ENCODE results near the gene SYNGR3.

SYNGR3 gene

DNA sequence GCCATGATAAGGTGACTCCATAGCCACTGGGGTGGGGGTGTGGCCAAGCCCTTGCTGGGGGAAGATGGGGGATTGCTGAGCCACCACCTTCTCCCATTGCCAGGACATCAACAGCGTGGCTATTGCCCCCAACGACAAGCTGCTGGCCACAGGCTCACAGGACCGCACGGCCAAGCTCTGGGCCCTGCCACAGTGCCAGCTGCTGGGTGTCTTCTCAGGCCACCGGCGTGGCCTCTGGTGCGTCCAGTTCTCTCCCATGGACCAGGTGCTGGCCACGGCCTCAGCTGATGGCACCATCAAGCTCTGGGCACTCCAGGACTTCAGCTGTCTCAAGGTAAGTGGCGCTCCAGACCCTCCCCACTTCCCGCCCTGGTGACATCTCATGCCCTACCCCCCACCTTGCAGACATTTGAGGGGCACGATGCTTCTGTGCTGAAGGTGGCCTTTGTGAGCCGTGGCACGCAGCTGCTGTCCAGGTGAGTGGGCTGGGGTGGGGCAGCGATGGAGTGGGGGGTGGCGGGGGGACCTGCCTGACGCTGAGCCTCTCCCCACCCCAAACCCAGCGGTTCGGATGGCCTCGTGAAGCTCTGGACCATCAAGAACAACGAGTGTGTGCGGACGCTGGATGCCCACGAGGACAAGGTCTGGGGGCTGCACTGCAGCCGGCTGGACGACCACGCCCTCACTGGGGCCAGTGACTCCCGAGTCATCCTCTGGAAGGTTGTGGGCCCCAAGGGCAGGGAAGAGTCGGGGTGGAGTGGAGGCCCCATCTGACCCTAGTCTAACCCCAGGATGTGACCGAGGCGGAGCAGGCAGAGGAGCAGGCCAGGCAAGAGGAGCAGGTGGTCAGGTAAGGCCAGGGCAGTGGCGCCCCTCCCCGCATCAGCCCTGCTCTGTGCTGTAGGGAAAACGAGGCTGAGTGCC is 12.6 kb upstream of the SYNGR3 start:
- no peak for DNase-seq (ENCODE audit: low read depth)

DNA sequence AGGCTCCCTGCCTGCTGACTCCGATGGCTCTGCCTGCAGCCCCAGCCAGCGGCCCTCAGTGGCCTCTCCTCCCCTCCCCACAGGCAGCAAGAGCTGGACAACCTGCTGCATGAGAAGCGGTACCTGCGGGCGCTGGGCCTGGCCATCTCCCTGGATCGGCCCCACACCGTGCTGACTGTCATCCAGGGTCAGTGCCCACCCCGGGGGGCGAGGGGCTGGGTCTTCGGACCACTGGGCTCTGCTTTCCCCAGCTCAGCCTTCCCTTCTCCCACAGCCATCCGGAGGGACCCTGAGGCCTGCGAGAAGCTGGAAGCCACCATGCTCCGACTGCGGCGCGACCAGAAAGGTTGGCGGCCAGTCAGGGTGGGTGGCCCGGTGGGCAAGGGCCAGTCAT is 11.9 kb upstream of the SYNGR3 start:
- no peak for DNase-seq (ENCODE audit: low read depth)

DNA sequence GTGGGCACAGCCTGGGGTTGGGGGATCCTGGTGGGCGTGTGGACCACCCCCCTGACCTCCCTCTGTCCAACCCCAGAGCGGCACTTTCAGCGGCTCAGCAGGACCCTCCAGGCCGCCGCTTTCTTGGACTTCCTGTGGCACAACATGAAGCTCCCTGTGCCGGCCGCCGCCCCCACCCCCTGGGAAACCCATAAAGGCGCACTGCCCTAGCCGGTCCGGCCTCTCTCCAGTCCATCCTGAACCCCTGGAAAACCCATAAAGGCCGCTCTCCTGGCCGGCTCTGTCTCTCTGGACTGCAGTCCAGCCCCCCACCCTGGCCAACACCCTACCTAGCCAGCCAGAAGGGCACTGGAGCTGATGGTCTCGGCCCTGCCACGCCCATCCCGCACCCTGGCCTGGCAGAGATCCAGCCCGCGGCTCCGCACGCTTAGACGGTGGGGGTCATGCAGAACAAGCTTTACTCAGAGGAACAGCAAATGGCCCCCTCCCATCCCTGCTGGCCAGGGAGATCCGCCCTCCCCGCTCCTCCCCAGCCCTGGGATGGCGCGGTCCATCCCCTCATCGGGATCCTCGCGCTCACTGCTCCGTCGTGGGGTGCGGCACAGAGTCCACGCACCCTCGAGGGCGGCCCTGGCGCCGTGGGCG is 11.2 kb upstream of the SYNGR3 start:
- DNase-seq (ENCODE audit: low read depth): no peak

DNA sequence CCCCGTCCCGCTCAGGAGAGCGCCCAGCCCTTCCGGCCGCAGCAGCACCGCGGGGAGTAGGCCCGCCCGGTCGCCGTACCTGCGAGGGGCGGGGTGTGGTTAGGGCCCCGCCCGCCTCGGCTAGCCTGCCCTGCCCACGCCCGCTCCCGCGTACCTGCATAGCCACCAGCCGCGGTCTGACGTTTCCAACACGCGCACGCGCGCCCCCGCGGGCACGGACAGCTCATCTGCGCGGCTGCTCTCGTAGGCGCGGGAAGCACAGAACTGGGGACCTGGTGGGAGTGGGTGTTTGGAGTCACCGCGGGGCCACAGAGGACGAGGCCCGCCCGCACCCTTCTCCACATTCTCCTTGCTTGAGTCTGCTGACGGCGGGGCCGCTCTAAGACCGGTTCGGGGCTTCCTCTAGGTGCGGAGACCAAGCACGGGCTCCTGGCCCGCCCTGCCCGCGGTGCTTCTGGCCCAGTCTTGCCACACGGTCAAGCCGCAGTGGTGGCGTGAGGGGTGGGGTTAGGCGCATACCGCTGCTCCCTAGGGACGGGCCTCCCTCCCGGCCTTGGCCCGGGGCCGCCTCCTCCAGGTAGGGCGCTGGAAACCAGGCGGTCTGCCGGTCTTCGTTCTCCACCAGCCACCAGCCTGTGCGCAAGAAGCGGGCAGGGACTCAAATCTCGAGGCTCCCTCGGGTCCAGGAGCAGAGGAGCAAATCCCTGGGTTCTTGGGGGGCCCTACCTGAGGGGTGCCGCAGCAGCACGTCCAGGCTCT is 10.3 kb upstream of the SYNGR3 start:
- DNase-seq (ENCODE audit: low read depth): no peak

DNA sequence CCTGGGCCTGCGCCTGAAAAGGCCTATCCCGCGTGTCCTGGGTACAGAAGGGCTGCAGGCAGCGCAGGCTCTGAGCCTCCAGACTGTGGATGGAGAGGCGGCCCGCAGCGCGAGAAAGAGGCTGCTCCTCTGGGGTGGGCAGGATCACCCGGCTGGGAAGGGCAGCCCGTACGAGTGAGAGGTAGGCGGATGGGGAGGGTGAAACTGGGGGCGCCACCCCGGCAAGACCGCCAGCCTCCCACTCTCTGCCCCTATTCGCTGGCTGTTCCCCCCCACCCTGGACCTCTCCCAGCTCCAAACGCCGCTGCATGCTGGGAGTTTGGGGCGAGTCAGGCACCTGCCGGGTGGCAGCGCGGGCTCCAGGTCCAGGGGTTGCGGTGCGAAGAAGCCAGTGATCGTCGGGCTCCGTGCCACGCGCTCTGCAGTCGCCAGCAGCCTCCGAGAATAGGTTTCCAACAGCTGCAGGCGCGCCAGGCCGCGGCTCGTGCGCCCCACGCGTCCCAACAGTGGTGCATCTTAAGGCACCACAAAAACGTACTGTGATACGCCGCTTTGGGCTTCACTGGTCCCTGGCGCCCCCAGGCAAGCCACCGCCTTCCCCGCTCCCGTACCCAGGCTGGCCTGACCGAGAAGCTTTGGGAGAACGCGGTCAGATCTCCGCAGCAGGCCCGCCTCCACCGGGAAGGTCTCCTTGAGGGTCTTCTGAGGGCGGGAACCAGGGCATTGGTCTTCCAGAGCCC is 9.6 kb upstream of the SYNGR3 start:
- no peak for DNase-seq (ENCODE audit: low read depth)

DNA sequence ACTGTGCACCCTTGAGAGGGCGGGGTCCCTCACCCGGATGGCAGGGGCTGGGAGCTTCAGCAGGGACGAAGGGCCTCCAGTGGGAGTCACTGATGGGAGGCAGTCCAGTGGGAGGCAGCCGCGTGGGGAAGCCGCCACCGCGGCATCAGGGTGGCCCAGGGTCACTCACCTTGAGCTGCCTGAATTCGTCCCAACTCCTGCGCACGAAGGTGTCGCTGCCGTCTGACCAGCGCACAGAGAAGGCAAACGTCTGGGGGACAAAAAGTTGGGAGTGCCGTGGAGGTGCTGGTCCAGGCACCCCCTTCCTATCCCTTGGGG is 9.0 kb upstream of the SYNGR3 start:
- no peak for DNase-seq (ENCODE audit: low read depth)

DNA sequence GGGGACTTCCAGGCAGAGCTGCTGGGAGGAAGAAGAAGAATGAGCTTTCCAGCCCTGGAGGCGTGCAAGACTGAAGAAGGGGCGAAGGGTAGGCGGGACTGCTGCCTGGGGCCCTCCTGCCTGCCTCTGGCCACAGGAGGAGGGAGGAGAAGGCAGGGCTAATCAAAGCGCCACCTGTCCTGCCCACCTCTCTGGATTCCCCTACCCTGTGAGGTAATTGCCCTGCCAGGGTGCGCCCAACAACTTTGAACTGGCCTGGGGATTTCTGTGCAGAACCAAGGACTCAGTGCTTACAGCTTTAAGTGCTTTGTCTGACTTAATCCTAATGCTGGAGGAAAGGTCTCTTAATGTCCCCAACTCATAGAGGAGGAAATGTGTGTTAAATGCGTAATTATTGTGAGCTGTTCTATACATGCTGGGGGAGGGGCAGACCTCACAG is 8.4 kb upstream of the SYNGR3 start, which contains the start of gene NOXO1:
Gene NOXO1, minus strand, starts transcription at position 72 of the 439 bp plus-strand sequence. CDS start 290 bp downstream, outside the sequence.
- no peak for DNase-seq (ENCODE audit: low read depth)

DNA sequence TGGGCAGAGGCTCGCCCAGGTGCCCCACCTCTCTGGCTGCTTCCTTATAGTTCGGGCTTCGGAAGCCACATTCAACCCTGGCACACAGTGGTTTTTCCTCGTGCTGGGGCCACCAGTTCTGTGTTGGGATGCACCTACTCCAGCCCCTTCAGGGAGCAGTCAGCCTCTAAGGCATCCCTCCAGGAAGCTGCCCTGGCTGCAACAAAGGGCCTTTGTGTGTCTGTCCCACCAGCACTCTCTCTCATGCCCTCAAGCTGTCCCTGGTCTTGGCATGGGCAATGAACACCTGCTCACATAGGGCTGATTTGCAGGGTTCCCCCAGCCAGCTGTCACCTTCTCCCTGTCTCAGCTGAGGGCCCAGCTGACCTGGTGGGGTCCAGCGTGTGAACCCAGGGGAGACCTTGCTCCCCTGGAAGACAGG is 7.7 kb upstream of the SYNGR3 start:
- DNase-seq (ENCODE audit: low read depth): no peak

DNA sequence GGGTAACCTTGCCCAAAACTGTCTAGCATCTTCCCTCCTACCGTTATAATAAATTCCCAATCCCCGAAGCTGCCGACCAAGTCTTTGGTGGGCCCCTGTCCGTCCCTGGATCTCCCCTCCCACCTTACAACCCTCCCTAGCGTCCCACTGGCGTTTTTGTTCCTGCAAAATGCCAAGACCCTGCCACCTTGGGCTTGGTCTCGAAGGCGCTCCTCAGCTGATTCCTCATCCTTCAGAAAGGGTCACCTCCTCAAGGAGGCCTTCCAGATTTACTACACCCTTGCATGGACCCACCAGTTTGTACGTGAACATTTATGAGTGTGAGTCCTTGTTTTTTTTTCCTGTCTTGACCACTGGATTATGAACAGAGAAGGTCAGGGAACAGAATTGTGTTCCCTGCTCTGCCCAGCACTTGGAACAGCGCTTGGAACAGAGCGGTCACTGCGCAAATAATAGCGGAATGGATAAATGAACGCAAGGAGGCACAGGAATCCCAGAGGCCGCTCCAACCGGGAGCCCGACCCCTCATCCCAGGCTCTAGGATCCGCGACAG is 6.7 kb upstream of the SYNGR3 start:
- DNase-seq (ENCODE audit: low read depth): no peak

DNA sequence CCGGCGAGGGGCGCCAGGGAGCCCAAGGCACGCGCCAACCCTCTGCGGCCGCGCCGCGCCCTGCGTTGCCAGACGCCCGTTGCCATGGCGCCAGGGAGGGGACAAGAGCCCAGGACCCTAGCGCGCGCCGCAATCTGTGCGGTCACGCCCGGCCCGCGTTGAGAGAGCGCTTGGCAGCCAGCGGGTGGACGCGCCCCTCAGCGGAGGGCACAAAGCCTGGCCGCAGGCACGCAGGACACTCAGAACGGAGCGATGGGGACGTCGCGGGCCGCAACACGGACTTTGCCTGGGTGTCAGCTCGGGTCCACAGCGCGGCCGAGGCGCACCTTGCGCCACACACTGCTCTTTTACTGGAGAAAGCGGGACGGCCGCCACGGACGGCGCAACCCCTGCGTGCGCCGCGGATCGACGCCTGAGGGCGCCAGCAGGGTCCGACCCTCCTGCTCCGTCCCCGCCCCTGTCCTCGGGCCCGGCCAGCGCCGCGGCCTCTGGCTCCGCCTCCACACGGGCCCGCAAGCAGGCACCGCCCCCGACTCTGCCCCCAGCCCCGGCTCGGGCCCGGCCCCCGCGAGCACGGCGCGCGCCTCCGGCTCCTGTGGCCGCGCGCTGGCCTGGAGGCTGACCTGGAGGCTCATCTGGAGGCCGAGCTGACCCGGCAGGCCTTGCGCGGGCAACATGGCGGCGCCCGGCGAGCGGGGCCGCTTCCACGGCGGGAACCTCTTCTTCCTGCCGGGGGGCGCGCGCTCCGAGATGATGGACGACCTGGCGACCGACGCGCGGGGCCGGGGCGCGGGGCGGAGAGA is 6.0 kb upstream of the SYNGR3 start, which contains the start of gene GFER:
Gene GFER, plus strand, starts transcription at position 650 of the 803 bp plus-strand sequence. Its CDS starts 26 bp downstream, at position 676.
- DNase-seq (ENCODE audit: low read depth): peak; percentile 38

DNA sequence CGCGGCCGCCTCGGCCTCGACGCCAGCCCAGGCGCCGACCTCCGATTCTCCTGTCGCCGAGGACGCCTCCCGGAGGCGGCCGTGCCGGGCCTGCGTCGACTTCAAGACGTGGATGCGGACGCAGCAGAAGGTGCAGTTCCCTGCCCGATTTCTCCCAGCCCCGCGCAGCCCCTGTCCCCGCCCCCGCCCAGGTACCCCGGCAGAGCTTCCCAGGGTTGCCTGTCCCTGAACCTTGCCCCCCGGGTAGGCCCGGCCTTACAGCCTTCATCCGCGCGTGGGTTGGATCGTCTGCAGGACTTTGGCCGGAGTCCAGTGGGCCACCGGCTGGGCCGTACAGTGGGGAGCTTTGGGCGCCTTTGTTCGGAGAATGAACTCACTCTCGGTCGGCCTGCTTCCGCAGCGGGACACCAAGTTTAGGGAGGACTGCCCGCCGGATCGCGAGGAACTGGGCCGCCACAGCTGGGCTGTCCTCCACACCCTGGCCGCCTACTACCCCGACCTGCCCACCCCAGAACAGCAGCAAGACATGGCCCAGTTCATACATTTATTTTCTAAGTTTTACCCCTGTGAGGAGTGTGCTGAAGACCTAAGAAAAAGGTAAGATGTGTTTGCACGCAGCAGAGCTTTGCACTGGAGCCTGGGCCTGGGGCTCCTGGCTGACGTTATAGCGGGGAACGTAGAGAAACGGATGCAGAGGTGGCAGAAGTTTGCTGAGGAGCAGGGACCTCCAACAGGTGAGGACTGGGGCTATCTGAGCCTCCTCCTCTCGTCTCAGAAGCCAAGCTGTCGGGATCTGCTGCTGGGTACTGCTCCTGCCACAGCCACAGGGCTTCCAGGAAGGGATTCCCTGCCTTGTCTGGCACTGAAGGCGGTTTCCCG is 5.2 kb upstream of the SYNGR3 start:
- no peak for DNase-seq (ENCODE audit: low read depth)

DNA sequence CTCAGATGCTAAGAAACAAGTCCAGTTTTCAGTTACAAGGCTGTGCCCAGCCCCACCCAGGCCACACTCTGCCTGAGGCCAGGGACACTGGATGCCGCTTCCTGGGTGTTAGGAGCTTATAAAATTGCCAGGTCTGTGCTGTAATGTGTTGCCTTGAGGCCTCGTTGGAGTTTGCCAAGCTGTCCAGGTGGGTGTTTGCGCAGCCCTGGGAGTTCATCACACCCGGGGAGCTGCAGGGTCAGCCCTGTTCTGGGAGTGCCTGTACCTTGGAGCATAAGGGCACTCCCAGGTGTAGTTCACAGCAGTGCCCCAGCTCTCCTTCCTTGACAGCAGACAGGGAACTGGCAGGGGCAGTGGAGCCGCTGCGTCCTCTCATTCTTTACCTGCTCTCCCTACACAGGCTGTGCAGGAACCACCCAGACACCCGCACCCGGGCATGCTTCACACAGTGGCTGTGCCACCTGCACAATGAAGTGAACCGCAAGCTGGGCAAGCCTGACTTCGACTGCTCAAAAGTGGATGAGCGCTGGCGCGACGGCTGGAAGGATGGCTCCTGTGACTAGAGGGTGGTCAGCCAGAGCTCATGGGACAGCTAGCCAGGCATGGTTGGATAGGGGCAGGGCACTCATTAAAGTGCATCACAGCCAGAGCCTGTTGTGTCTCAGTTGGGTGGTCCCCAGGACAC is 4.2 kb upstream of the SYNGR3 start:
- no peak for DNase-seq (ENCODE audit: low read depth)

DNA sequence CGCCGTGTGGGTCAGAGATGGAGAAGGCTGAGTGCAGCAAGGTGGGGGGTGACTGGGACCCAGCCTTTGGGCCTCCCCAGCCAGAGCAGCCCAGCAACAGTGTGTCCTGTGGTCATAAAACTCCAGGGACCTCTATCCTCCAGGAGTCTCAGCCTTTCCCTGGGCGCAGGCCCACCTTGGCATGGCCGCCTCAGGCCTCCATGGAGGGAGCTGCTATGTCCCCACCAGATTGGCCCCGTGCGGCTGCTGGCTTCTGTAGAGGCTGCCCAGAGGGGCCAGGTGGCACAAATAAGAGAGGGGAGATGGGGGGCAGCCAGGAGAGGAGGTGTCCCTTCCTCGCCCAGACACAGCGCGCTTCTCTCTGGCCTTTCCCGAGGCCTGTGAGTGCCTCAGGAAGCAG is 2.6 kb upstream of the SYNGR3 start:
- DNase-seq (ENCODE audit: low read depth): no peak

DNA sequence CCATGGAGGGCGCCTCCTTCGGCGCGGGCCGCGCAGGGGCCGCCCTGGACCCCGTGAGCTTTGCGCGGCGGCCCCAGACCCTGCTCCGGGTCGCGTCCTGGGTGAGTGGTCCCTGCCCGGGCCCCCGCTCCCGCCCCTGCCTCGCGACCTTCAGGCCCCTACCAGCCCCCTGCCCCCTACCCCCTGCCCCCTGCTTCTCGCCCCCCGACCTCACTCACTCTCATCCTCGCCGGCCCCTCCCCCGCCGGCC is 256 bp downstream of the SYNGR3 start:
- DNase-seq (ENCODE audit: low read depth): no peak

DNA sequence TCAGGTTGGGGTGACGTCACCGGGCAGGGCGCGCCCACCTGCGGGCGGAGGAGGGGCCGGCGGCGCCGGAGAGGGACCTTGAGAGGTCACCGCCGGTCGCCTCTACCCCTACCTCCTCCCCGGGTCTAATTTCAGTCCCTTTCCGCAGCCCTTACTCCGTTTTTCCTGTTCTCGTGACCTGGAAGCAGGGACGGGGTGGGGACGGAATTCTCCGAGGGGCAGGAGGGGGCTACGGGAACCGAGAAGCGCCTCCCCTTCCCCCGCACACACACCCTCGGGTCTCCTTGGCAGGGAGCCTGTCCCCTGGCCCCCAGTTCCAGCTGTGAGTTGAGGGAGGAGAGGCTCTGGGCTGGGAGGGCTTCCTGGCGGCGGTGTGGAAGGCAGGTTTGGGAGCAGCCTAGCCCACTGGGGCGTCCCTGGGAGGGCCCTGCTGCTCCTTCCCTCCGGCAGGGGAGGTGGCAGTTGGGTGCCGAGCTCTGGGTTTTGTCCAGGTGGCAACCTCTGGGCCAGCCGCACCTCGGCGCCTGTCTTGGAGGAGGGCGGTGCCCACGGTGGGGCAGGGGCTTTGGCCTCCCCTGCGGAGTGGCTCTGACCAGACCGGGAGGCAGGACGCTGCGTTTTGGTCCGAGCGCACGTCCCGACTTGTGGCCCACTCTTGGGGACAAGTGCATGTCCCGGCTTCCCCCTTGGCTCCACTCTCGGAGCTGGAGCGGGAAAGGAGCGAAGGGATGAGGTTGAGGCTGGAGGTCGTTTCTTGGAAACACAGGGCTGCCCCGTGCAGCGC is 773 bp downstream of the SYNGR3 start:
- DNase-seq (ENCODE audit: low read depth): no peak

DNA sequence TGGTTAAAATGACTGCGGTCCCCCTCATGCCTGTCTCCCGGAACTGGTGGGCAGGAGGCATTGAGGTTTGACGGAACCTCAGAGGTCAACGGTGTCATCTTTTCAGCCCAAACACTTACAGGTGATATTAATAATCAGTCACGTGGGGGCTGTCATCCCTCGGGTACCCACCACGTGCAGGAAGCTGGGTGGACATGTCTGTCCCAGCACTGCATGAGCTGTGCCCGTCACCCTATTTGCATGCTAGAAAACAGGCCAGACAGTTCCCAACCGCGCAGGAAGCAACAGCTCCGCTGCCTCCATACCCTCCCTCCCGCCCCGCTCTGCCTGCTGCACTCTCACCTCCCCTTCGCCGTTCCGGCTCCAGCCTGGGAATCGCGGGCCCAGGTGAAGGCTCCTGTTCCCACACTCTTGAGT is 1.4 kb downstream of the SYNGR3 start:
- no peak for DNase-seq (ENCODE audit: low read depth)

DNA sequence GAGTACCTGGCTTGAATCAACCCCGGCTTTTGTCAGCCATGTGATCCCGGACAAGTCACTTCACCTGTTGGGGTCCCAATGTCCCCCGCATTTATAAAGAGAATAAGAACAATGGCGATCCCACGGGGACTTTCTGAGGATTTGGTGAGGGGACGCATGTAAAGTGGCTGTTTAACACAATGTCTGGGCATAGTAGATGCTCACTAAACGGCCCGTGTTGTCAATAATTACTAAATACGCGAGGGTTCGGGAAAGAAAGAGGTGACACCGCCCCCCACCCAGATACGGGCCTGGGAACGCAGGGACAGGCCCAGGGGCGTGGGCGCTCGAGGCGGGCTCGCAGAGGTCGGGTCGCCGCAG is 1.8 kb downstream of the SYNGR3 start:
- DNase-seq (ENCODE audit: low read depth): no peak

DNA sequence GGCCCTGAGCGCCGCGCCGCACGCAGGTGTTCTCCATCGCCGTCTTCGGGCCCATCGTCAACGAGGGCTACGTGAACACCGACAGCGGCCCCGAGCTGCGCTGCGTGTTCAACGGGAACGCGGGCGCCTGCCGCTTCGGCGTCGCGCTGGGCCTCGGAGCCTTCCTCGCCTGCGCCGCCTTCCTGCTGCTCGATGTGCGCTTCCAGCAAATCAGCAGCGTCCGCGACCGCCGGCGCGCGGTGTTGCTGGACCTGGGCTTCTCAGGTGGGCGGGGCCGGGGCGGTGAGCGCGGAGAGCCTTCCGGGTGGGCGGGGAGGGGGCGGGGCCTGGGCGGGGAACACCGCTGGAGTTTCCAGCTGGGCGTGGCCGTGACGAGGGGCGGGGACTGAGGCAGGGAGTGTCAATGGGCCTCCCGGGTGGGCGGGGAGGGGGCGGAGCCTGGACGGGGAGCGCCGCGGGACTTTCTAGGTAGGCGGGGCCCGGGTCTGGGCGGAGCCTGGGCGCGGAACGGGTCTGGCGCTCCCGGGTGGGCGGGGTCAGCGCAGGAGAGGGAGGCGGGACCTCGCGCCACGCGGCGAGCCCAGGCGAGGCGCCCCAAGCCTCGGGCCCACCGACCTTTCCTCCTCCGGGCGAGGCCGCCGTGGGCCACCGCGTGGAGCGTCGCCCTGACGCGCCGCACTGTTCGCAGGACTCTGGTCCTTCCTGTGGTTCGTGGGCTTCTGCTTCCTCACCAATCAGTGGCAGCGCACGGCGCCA is 2.4 kb downstream of the SYNGR3 start:
- no peak for DNase-seq (ENCODE audit: low read depth)
